ENCODE results near the gene ADCY1.

DNA sequence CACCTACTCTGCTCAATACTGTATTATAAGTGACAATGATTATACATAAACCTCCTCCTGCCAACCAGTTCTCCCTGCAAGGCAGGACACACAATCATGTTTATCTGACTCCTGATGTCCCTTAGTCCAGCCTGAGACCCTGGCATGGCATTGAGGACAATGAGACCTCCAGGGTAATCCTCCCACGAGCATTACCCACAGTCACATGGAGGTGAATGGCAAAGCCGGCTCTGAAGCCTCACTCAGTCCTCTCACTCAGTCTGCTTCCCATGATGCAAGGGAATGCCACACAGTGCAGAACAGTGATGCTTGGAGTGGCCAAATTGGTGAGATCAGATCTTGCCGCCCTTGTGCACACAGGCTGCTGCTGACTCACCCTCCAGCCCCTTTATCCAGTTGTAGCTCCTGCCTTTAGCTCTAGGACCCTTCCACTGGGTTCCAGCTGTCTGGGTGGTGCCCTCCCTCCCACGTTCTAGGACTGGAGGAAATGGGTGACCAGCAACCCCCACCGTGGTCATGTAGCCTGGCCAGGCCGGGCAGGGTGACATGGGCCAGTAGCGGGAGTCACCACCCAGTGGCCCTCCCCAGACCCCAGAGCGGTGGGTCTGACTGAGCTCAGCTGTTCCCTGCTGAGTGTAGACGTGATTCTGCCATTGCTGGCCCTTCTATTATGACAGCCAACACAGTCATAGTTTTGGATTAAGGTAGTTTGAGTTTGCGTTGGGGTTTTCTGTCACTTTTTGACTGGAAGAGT lies 5.5 kb upstream of the ADCY1 start:
- TF ChIP-seq, protein P1, sequence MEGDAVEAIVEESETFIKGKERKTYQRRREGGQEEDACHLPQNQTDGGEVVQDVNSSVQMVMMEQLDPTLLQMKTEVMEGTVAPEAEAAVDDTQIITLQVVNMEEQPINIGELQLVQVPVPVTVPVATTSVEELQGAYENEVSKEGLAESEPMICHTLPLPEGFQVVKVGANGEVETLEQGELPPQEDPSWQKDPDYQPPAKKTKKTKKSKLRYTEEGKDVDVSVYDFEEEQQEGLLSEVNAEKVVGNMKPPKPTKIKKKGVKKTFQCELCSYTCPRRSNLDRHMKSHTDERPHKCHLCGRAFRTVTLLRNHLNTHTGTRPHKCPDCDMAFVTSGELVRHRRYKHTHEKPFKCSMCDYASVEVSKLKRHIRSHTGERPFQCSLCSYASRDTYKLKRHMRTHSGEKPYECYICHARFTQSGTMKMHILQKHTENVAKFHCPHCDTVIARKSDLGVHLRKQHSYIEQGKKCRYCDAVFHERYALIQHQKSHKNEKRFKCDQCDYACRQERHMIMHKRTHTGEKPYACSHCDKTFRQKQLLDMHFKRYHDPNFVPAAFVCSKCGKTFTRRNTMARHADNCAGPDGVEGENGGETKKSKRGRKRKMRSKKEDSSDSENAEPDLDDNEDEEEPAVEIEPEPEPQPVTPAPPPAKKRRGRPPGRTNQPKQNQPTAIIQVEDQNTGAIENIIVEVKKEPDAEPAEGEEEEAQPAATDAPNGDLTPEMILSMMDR (IDR thresholded peaks at IDR 0.05), result no peak
- no peak for TF ChIP-seq POLR2A (IDR thresholded peaks at IDR 0.05)

Data from Peyer's patch (tissue), 4 donors.